Right renal pelvis (tissue), 4 donors: ENCODE measurements around the gene DYNC1H1. TPM values are rescaled to one million over a fixed set of nuclear protein-coding genes. Genes with fewer than 3 reads are reported as not detected.
"Not testable (repeated sequence)": the region's sequence is repeated elsewhere in the genome, so short reads cannot be mapped to it uniquely, and the experiment has no call there.

ENCODE experiments used
- DNase-seq, 4 donors: peaks; one replicate each; pipeline ENCODE4 v3.0.0-alpha.2; 2013; ENCODE audit warnings: low read depth in 4 of 4, low spot score in 3 of 4, missing footprints in 1 of 4
- polyA plus RNA-seq, 4 donors: library from polyadenylated mRNA; unstranded; fragments of 120-200 nt; gene quantifications; one replicate each; pipeline ENCODE4 v1.2.1, GENCODE V29; 2013; ENCODE audit not compliant: insufficient read length in 4 of 4

DYNC1H1 gene
- polyA plus RNA-seq, 4 donors: 325 to 345 (median 335) TPM

DNA sequence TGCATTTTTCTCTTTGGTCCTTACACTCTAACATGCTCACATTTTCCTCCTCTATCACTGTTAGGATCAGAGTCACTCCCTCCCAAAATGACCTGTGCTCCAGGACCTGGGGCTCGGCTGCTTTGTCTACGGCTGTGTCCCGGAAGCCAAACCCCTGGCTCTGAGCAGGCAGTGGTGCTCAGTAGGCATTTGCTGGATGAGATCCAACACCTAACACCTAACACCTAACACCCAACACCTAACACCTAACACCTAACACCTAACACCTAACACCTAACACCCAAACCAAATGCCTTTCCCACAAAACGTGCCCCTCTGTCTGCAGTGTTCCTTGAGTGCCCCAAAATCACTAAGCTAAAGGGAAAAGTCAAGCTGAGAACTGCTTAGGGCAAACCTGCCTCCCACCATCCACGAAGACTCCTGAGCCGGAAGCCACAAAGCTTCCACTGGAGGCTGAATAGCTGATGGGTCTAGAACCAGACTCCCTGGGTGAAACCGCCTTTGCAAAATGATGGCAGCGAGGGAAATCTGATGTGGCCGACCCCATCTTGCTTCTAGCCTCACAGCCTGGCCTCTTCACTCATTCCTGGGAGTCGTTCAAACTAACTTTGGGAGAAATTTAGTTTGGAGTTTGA lies 93.2 kb downstream of the DYNC1H1 start:
- DNase-seq: no peak

DNA sequence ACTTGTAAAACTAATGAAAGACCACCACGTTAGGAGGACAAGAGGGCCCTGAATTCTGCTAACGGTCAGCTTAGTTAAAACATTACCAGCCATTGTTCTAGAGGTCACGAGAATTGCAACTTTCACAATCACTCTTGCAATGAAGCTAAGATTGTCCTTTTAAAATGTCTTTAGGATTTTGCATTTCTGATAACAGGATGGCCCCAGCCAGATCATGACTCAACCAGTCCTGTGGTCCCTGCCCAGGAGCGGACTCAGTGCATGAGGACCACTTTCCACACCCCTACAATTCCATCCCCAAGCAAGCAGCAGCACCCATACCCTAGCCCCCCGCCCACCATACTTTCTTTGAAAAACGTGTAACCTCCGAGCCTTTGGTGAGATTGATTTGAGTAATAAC lies 93.8 kb downstream of the DYNC1H1 start:
- no peak for DNase-seq

DNA sequence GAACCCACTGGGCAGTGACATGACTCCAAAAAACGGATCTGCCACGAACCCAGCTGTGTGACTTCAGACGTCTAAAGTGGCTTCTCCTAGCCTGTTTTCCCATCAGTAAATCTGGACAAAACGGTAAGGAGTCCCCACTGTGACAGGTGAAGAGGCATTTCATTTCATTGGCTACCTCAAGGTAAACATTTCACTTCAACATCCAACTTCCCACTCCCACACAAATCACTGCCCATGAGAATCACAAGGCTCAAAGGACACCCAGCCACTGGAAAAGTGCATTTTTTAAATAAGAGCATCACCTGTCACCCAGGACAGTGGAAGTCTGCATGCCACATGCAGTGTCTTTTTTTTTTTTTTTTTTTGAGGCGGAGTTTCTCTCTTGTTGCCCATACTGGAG lies 94.6 kb downstream of the DYNC1H1 start:
- no peak for DNase-seq

DNA sequence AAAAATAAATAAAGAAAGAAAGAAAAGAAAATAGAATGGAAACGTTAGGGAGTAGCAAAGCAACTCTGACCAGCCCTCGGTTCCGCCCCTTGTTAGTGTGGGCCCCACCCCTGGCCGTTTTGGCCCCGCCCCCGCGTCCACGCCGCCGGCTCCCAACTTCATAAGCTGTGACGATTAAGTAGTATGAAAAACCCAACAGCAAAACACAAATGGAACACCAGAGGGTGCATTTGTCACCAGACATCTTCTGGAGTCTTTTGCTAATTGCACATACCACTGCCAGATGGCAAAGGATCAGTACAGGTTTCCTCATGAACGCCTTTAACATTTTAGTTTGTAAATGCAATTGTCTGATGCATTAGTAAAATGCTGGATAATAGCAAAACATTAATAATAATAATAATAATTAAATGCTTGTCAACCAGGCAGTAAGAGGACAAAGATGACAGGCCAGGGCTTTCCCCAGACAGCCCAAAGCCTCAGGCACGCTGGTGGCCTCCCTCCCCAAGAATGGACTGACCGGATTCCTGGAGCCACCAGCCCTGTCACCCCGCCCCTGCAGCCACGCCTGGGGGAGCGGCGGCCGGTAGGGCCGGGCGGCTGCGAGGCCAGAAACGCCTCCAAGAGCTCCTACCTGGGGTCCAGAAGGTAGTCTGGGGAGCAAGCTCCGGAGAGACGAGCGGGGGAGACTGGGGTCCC lies 98.9 kb downstream of the DYNC1H1 start:
- peak in 3 of 4 donors; percentile 44 to 72 (median 72) for DNase-seq

DNA sequence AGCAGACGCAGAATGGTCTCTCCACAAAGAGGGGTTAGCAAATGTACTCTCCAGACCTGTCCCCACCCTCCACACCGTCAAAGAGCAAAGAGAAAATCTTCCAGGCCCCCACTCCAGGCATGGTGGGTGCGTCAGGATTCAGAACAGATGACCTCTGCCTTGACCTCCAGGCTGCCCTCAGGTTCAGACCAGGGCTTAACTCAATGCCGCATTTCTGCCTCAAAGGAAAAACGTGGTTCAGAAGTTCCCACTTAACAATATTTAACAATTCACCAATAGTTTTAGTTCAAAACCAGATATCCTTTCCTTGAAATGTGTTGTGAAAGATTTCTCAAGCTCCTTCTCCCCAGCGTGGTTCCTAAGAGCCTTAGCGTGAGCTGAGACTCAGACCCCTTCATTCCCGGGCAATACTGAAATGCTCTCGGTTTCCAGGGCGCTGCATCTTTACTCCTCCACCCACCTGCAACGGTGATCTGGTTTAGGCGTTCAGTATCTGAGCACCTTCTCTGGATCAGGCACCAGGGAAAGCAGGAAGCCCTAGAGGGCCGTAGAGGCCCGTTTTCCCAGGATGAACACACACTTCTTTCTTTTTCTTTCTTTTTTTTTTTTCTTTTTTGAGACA lies 99.5 kb downstream of the DYNC1H1 start:
- DNase-seq: no peak

DNA sequence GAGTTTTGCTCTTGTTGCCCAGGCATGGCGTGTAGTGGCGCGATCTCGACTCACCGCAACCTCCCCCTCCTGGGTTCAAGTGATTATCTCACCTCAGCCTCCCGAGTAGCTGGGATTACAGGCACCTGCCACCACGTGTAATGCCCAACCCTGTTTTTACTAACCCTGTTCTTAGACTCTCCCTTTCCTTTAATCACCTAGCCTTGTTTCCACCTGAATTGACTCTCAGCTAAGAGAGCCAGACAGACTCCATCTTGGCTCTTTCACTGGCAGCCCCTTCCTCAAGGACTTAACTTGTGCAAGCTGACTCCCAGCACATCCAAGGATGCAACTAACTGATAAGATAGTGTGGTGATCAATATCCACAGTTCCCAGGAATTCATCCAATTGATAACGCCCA lies 100.2 kb downstream of the DYNC1H1 start:
- not testable (repeated sequence) for DNase-seq

DNA sequence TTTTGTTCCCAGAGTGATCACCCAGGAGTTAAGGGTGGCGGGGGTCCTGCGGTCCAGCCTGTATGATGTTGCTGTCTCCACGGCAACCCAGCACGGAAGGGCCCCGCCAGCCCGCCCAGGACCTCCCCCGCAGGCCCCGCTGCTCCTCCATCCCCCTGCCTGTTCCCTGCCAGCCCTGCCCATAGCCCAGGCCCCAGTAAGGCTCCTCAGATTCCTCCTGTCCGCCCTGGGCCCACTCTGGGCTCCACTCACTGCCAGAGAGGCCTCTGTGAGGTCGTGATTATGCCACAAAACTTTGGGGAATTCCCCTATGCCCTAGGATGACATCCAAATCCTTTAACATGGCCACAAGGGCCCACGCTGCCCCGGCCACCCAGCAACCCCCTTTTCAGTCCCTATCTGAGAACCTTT lies 101.7 kb downstream of the DYNC1H1 start:
- no peak for DNase-seq

DNA sequence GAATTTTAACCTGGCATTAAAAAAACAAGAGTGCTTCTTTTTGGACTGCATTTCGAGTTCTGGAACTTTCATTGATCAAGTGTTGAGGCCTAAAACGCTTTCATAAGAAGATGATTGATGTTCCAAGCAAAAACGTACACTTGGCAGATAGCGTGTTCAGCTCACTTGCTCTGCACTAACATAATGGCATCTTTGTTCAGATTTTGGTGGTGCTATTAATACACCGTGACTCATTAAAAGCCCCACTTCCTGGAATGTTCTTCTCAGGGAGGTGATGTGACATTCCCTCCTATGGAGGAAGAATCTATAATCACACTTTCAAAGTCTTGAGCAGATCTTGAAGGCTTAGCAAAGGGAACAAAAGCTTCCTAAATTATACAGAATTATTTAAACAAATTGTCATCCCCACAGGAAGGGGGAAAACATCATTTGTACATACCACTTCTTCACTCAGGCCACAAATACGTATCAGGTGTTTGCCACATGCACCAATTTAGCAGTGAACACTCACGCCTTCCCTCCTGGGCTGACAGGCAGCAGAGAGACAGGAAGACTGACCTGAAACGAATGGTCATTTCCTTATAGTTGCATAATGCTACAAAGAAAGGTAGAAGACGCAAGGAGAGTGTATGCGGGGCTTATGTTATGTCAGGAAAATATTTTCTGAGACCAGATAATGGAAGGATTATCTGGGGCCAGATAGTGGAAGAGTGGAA lies 107.1 kb downstream of the DYNC1H1 start:
- no peak for DNase-seq

DNA sequence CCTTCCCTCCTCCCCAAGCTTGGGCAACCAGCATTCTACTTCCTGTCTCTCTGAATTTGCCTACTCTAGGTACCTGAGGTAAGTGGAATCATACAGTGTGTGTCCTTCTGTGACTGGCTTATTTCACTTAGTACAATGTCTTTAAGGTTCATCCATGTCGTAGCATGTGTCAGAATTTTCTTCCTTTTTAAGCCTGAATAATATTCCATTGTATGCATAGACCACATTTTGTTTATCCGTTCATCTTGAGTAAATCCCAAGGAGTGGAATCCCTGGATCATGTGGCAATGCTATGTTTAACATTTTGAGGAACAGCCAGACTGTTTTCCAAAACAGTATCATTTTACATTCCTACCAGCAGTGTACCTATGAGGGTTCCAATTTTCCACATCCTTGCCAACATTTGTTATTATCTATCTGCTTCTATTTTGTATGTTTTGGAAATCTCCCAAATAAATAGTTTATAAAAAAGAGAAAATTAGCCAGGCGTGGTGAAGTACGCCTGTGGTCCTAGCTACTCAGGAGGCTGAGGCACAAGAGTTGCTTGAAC lies 110.1 kb downstream of the DYNC1H1 start:
- DNase-seq: no peak

DNA sequence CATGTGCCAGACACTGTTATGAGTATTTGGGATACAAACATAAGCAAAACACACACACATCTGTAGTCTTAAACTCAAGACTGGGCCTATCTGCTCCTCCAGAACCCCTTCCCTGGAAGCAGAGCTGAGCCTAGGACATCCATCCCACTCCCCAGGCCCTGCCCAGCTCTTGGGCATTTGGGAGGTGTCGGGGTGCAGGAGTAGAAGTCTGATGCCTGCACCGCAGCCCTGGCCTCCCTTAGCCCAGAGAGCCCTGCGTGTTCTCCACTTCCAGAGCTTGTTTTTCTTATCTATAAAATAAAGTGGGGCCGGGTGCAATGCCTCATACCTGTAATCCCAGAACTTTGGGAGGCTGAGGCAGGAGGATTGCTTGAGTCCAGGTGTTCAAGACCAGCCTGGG lies 110.8 kb downstream of the DYNC1H1 start:
- no peak for DNase-seq

DNA sequence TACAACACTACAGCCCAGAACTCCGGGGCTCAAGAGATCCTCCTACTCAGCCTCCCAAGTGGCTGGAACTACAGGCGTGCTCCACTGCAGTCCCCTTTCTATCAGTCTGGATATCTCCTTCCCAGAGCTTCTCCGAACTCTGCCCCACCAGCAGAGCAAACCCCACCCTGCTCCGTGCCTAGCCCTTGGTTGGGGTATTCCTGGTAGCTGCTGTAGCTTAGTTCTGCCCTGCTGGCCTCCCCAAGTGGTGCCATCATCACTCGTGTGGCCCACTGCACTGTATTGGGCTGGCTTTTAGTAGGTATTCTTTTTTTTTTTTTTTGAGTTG lies 113.0 kb downstream of the DYNC1H1 start:
- DNase-seq: no peak

DNA sequence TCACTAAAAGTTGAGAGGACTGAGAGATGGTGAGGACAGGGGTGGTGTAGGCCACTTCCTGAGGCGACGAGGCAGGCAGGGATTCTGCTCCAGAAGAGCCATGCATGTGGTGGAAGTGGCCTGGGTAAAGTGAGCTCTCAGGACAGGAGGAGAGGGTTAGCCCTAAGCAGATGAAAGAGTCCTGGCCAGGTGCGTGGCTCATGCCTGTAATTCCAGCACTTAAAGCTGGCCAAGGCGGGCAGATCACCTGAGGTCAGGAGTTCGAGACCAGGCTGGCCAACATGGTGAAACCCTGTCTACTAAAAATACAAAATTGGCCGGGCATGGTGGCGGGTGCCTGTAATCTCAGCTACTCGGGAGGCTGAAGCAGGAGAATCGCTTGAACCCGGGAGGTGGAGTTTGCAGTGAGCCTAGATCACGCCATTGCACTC lies 114.0 kb downstream of the DYNC1H1 start:
- not testable (repeated sequence) for DNase-seq

DNA sequence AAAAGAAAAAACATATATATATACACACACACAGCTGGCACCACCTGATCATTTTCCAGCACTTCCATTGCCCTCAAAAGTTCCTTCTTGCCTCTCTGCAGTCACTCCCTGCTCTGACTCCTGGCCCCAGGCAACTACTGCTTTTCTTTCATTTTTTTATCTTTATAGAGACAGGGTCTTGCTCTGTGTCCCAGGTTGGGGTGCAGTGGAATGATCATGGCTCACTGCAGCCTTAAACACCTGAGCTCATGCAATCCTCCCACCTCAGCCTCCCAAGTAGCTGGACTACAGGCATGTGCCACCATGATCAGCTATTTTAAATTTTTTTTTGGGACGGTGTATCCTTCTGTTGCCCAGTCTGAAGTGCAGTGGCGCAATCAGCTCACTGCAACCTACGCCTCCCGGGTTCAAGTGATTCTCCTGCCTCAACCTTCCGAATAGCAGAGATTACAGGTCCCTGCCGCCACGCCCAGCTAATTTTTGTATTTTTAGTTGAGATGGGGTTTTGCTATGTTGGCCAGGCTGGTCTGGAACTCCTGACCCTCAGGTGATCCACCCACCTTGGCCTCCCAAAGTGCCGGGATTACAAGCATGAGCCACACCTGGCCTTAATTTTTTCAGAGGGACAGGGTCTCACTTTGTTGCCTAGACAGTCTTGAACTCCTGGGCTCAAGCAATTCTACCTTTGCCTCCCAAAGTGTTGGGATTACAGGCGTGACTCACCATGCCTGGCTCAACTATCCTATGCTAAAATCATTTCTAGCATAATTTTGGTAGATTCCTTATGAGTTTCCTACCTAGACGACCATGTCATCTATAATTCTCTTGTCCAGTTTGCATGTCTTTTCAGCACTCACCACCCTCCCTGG lies 114.7 kb downstream of the DYNC1H1 start:
- DNase-seq: no peak

DNA sequence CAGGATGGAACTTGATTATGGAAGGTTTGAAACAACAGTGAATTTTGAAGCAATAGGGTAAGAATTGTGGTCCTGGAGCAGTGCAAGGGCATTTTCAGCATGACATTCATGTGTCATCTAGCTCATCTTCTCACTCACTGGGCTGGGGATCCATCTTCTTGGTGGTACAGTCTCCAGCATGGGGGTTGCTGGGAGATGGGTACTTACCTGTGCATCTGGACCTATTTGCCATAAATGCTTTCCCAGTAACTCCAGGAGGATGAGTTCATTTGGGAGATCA lies 115.3 kb downstream of the DYNC1H1 start:
- no peak for DNase-seq

DNA sequence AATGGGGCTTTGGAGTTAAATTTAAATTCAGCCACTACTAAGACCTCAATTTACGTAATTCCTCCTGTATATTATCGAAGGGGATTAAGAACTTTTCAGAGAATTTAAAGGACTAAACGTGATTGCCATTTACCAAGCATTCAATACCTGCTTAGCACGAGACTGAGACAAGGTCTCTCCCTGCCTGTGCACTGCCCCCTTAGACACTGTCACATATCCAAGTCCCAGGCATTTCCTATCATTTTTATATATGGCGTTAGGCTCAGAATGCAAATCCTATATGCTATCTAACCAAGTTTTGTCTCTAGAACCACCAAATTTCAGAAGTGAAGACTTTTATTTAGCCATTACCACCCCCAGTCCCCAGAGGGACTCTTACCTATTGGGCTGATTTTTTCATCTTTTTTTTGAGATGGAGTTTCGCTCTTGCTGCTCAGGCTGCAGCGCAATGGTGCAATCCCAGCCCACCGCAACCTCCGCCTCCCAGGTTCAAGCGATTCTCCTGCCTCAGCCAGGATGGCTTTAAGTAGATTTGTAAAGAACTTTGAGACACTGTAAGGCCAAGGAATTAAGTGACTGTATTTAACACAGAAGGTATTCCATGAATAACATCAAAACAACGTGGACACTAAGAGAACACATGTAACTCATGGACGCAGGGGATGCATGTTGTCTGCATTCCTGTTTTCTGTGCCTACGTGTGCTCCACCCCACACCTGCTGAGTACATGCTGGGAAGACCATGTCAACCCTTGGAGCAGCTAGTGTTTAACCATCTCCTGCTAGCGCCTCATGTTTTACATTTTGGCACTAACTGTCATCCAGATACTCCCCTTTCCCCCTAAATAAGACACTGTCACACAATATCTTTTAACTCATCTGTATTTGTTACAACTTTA lies 116.1 kb downstream of the DYNC1H1 start:
- DNase-seq: no peak

DNA sequence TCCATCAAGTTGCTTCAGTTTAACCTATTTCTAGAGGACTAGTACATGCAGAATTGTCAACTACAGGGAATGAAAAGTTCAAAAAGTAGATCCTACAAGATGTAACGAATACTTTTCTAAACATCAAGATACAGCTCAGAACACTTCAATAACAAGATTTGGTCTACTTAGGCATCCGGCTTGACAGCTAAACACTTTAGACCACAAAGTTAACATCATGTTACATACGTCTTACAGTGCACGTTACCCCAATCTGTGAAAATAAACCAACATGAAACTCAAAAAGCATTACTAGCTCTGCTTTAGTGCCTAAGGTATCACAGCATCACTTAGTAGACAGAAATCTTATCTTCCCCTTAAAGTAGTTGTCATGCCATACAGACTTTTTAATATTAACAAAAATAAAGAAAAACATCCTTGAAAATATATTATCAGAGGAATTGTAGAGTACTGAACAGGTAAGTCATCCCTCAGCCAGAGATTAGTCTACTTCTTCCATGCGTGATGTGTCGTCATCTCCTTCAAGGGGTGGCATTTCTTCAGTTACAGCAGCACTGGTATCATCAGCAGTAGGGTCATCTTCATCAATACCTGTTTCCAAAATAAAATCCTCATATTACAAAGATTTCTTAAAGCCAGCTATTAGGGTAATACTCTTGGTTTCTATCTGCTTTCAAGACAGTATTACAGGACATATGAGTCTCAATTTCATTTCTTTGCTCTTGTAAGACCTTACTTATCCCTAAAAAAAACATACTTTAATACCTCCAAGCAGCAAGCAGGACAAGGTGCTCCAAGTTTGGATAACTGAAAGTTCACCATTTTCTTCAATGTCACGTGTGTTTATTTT lies 117.1 kb downstream of the DYNC1H1 start:
- DNase-seq: no peak

DNA sequence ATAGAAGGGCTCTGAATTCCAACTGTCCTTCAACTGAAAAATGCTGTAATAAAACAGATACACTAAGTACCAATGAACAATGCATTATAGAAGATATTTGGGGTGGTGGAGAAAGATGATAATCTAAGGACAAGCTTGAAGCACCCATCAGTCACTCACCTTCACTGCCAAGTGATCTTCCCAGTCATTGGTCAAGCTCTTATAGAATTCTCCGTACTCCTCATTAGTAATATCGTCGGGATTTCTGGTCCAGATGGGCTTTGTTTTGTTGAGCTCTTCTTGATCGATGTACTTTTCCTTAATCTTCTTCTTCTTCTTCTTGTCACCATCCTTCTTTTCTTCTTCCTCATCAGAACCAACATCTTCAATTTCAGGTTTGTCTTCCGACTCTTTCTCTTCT lies 120.1 kb downstream of the DYNC1H1 start:
- DNase-seq: not testable (repeated sequence)

DNA sequence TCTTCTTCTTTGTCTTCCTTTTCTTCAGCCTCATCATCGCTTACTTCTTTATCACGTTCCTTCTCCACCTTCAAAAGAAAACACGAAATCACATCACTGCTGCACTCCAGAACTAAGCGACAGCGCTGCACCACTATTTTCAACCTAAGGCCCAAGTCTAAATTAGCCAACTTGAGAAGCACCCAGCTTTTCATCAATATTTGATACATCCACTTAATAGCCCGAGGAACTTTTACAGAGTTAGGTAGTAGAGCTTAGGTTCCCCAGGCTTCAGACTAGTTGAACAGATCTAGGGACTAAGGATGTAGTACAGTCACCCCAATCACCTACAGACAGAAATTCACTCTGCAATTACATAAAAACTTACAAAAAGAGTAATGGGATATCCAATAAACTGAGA lies 120.6 kb downstream of the DYNC1H1 start:
- no peak for DNase-seq

DNA sequence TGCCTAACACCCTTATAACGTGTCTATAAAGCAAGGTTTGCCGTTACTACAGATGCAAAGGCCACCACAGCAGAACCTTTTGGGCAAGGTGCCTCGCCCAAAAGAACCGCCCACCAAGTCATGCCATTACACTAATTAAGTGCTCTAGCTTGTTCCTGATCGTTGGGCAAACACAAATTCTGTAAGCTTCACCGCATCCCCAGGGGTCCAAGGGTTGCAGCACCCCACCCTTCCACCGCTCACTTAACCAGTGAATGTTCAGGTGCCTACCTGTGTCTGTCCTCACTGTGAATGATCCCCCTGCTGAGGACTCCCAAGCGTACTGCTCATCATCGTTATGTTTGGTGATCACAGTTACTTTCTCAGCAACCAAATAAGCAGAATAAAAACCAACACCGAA lies 121.1 kb downstream of the DYNC1H1 start:
- no peak for DNase-seq
